ENCODE data around the gene ATG4B. TPM values are rescaled to one million over a fixed set of nuclear protein-coding genes. Genes with fewer than 3 reads are reported as not detected.

ATG4B gene
- total RNA-seq, 1 donor from 2014 or later = 126 TPM

DNA sequence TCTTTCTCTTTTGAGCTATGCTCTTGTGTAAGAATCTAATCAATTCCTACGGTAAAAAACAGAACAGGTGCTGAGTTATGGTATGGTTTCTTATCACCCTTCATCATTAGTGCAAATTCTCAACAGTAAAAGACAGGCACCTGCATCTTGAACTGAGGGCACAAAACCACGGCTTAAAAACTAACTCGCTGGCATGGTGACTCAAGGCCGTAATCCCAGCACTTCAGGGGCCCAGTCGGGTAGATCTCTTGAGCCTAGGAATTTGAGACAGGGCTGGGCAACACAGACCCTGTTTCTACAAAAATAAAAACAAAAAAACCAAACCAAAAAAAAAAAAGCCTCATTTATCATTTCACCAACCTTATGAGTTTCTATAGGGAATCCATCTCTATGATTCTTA, 33.8 kb upstream of the ATG4B start:
- H3K4me3 Mint-ChIP-seq = no peak overlapping the region
- DNase-seq (ENCODE audit: low spot score) = no peak
- no peak overlapping the region for H3K27ac Mint-ChIP-seq
- no peaks in the 10 kb centered on the region for H3K9me3 Mint-ChIP-seq
- H3K4me1 Mint-ChIP-seq (ENCODE audit: low read depth) = peaks cover 4% of the 10 kb centered on the region
- H3K36me3 Mint-ChIP-seq (ENCODE audit: low read depth) = peaks cover 34% of the 10 kb centered on the region
- intact Hi-C loops (cut with micrococcal nuclease) = no loop called here
- no peaks in the 10 kb centered on the region for H3K27me3 Mint-ChIP-seq (ENCODE audit: insufficient read depth)

DNA sequence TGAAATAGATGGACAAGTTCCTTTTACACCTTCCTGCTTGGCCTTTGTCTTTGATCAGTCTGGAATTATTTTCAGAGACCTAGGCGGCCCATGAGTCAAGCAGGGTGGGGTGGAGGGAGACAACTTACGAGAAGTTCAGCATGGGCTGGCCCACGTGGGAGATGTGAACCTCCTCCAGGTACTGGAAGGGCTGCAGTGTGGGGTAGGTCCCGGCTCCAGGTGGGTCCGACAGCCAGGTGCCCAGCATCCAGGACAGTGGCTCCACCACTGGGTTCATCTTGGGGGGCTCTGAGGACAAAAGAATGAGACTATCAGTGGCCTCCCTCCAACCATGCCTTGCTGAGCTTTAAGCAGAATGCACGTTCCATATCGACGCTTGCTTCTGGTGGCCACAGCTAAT, 31.3 kb upstream of the ATG4B start:
- Mint-ChIP-seq H3K27ac (no peak overlapping the region), H3K4me3 (no peak overlapping the region), H3K36me3 (ENCODE audit: low read depth) (peaks cover 28% of the 10 kb centered on the region), H3K27me3 (ENCODE audit: insufficient read depth) (no peaks in the 10 kb centered on the region), H3K9me3 (no peaks in the 10 kb centered on the region), H3K4me1 (ENCODE audit: low read depth) (peaks cover 18% of the 10 kb centered on the region)
- intact Hi-C loops (cut with micrococcal nuclease) = no loop called here
- DNase-seq (ENCODE audit: low spot score) = no peak

DNA sequence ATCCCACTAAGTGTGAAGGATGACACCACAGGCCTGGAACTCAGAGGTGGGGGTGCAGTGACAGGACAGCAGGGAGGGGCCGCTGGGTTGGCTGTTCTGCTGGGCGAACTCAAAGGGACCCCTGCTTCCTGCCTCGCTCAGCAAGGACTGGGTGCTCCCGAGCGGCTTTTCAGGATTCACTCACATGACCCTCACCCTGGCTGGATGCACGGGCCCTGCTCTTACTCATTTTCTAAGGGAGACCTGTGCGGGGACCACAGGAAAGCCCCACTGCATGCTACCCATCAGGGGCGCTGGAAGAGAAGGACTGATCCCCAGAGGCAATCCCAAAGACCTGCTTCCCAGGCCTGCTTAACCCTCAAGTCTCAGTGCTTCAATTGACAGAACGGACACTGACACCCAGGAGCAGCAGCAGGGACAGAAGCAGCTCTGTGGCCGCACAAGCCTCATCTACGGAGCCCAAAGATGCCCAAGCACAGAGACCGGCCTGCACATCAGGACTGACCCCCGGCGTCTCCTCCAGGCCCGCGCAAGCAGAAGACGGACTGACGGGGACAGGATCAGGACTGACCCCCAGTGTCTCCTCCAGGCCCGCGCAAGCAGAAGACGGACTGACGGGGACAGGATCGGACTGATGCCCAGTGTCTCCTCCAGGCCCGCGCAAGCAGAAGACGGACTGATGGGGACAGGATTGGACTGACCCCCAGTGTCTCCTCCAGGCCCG, 30.2 kb upstream of the ATG4B start:
- Mint-ChIP-seq H3K27ac (no peak overlapping the region), H3K4me3 (no peak overlapping the region), H3K27me3 (ENCODE audit: insufficient read depth) (no peaks in the 10 kb centered on the region), H3K9me3 (no peaks in the 10 kb centered on the region), H3K36me3 (ENCODE audit: low read depth) (peaks cover 28% of the 10 kb centered on the region), H3K4me1 (ENCODE audit: low read depth) (peaks cover 18% of the 10 kb centered on the region)
- no peak for DNase-seq (ENCODE audit: low spot score)
- intact Hi-C loops (cut with micrococcal nuclease) = no loop called here

DNA sequence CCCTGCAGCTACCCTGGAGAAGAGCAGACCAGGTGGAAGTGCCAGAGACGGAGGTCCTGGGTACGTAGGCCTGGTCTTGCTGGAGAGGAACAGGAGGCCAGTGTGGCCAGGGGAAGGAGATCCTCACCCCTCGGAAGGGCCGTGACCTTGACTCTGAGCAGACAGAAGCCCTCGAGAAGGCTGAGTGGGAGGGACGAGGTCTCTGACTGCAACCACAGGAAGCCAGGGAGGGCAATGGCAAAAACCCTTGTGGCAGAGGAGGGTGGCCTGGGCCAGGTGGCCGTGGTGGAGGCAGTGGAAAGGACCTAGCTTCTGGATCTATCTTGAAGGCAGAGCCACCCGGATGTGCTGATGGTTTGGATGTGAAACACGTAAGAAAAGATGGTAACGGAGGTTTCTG, 28.6 kb upstream of the ATG4B start:
- Mint-ChIP-seq H3K36me3 (ENCODE audit: low read depth) (peaks cover 25% of the 10 kb centered on the region), H3K27me3 (ENCODE audit: insufficient read depth) (no peaks in the 10 kb centered on the region), H3K4me1 (ENCODE audit: low read depth) (peaks cover 18% of the 10 kb centered on the region), H3K27ac (peak overlapping the region; percentile 9), H3K4me3 (peak overlapping the region; percentile 78), H3K9me3 (no peaks in the 10 kb centered on the region)
- intact Hi-C loops (cut with micrococcal nuclease) = no loop called here
- no peak for DNase-seq (ENCODE audit: low spot score)

DNA sequence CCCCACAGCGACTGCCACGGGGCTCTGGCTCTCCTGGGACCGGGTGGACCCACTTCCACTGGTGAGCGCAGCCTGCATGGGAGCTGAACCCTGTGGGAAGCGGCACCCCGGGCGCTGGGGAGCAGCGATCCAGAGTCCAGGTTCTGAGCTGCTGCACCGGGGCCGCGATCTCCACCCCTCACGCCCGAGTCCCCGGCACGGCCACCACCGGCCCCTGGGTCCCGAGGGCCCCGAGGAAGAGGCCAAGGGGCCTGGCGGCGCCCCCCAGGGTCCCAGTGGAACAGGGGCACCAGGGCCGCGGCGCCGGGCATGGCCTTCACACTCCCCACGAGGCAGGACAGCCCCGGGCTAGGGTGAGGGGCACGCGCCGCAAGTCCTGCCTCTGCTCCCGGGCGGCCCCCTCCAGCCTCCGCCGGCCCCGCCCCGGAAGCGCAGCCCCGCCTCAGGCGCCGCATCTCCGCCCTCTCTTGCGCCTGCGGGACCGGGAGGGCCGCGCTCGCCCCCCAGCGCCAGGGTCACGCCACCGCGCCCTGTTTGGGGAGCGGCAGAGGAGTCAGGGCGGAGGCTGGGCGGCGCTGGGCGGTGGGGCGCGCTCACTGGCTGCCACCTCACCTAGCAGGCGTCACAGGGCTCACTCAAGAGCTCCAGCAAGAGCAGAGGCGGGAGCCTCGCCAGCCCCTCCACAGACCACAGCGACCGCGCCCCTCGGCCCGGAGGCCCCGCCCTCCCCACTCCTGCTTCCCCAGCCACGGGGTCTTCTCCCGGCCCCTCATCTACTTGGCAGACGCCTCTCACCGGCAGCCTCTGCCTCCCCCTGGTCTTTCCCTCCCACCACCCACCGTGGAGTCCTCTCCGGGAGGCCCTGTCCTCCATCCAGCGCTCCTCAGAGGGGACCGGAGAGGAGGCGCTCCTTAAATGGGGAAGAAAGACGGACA, 27.4 kb upstream of the ATG4B start:
- peaks cover 25% of the 10 kb centered on the region for H3K36me3 Mint-ChIP-seq (ENCODE audit: low read depth)
- peak overlapping the region; percentile 78 for H3K4me3 Mint-ChIP-seq
- no peaks in the 10 kb centered on the region for H3K9me3 Mint-ChIP-seq
- peak overlapping the region; percentile 83 for H3K27ac Mint-ChIP-seq
- peaks cover 18% of the 10 kb centered on the region for H3K4me1 Mint-ChIP-seq (ENCODE audit: low read depth)
- peak; percentile 88 for DNase-seq (ENCODE audit: low spot score)
- intact Hi-C loops (cut with micrococcal nuclease) = loop anchor here (1.0 to 10.0 kb wide), 8 partner anchors 69 to 1045 kb away; partner anchors contain the start of genes D2HGDH, DUSP28, ING5 and RNPEPL1
- H3K27me3 Mint-ChIP-seq (ENCODE audit: insufficient read depth) = no peaks in the 10 kb centered on the region

DNA sequence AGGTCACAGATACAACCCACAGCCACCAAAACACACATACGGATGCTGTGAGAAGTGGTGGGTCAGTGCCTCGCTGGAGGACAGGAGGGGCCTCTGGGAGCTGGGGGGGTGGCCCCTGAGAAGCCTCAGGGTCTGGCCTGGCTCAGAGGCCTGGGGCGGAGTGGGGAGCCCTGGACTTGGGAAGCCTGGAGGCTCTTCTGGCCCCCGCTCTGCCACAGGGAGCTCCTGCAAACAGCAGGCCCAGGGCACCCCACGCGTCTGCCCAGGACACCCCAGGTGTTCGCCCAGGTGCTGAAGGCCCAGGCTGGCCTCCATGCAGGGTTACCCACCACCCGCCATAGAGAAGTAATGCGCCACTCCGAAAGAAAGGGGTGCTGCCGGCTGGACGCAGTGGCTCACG, 26.4 kb upstream of the ATG4B start:
- peaks cover 25% of the 10 kb centered on the region for H3K36me3 Mint-ChIP-seq (ENCODE audit: low read depth)
- H3K4me1 Mint-ChIP-seq (ENCODE audit: low read depth) = peaks cover 21% of the 10 kb centered on the region
- no peak overlapping the region for H3K27ac Mint-ChIP-seq
- no peaks in the 10 kb centered on the region for H3K9me3 Mint-ChIP-seq
- no peak for DNase-seq (ENCODE audit: low spot score)
- no peaks in the 10 kb centered on the region for H3K27me3 Mint-ChIP-seq (ENCODE audit: insufficient read depth)
- intact Hi-C loops (cut with micrococcal nuclease) = loop anchor here (5.0 to 10.0 kb wide), 3 partner anchors 271 to 1046 kb away; partner anchors contain the start of genes DUSP28 and RNPEPL1
- peak overlapping the region; percentile 51 for H3K4me3 Mint-ChIP-seq

DNA sequence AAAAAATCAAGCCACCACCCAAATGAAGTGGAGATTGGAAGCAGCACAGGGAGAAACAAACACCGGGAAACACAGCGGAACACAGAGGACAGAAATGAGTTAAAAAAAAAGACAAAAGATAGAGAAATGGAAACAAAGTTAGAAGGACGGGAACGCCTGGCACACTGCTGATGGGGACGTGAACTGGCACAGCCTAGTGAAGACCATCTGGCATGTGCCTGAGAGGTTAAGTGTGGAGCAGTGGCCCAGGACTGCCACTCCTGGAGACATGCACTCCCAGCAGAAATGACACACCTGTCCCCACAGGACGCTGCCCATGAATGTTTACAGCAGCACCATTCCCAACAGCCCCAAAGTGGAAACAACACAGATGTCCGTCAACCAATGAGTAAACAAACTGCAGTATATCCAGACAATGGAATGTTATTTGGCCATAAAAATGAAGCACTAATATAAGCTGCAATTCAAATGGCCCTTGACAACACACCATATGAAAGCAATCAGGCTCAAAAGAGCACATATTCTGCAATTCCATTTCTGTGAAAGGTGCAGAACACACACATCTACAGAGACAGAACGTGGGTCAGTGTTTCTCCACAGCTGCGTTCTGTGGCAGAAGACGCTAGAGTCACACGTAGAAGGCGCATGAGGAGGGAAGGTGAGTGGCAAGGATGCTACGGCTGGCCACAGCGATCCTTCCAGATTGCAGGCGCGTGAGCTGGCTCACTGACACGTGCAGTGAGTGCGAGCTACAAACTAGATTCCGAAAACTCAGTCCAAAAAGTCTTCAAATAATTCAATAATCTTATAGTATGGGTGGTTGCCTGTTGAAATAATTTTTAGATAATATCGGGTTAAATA, 25.1 kb upstream of the ATG4B start:
- DNase-seq (ENCODE audit: low spot score) = no peak
- Mint-ChIP-seq H3K4me3 (no peak overlapping the region), H3K27me3 (ENCODE audit: insufficient read depth) (no peaks in the 10 kb centered on the region), H3K9me3 (no peaks in the 10 kb centered on the region), H3K36me3 (ENCODE audit: low read depth) (peaks cover 19% of the 10 kb centered on the region), H3K27ac (peak overlapping the region; percentile 15), H3K4me1 (ENCODE audit: low read depth) (peaks cover 28% of the 10 kb centered on the region)
- intact Hi-C loops (cut with micrococcal nuclease) = loop anchor here (5.0 to 10.0 kb wide), 3 partner anchors 270 to 1048 kb away; partner anchors contain the start of genes DUSP28 and RNPEPL1

DNA sequence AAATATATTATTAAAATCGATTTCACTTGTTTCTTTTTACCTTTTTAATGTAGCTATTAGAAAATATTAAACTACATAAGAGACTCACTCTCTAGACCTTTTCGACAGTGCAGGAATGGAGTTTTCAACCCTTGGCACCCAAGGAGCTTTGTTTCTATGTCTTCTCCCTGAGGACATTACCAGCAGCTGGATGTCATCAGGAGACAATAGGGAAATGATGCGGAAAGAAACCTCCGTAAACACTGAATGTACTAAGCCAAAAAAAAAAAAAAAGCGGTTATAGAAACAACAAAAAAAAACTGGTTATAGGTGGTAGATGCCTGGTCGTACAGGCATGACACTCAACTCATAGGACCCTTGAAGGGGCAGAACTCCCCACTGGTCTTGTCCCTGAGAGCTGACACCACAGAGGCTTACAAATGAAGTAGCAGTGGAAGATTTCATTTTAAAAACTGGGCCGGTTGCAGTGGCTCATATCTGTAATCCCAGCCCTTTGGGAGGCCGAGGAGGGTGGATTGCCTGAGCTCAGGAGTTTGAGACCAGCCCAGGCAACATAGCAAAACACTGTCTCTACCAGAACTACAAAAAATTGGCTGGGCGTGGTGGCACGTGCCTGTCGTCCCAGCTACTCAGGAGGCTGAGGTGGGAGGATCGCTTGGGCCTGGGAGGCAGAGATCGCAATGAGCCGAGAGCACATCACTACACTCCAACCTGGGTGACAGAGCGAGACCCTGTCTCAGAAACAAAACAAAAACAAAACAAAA, 24.3 kb upstream of the ATG4B start:
- no peak for DNase-seq (ENCODE audit: low spot score)
- Mint-ChIP-seq H3K4me3 (no peak overlapping the region), H3K27ac (no peak overlapping the region), H3K9me3 (no peaks in the 10 kb centered on the region), H3K27me3 (ENCODE audit: insufficient read depth) (no peaks in the 10 kb centered on the region), H3K36me3 (ENCODE audit: low read depth) (peaks cover 20% of the 10 kb centered on the region), H3K4me1 (ENCODE audit: low read depth) (peaks cover 36% of the 10 kb centered on the region)
- intact Hi-C loops (cut with micrococcal nuclease) = loop anchor here (5.0 to 10.0 kb wide), 3 partner anchors 269 to 1048 kb away; partner anchors contain the start of genes DUSP28 and RNPEPL1

DNA sequence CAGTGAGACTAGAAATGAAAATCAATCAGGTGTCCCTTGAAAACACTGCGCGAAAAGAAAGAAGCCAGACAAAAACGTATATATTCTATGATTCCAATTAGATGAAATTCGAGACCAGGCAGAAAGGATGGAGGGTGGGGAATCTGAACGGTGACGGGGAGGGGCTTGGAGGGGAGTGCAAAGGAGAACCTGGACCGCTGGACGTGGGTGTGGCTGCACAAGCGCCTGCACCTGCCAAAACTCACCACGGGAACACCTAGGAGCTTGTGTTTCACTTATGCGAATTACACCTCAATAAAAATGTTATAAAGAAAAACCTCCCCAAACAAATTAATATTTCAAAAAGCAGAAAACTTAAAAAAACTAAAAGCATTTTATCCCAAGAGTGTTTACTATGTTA, 22.5 kb upstream of the ATG4B start:
- peaks cover 24% of the 10 kb centered on the region for H3K36me3 Mint-ChIP-seq (ENCODE audit: low read depth)
- no peak for DNase-seq (ENCODE audit: low spot score)
- intact Hi-C loops (cut with micrococcal nuclease) = loop anchor here (10.0 kb wide), 1 partner anchor 1050 kb away; the partner anchor contains the start of genes DUSP28 and RNPEPL1

DNA sequence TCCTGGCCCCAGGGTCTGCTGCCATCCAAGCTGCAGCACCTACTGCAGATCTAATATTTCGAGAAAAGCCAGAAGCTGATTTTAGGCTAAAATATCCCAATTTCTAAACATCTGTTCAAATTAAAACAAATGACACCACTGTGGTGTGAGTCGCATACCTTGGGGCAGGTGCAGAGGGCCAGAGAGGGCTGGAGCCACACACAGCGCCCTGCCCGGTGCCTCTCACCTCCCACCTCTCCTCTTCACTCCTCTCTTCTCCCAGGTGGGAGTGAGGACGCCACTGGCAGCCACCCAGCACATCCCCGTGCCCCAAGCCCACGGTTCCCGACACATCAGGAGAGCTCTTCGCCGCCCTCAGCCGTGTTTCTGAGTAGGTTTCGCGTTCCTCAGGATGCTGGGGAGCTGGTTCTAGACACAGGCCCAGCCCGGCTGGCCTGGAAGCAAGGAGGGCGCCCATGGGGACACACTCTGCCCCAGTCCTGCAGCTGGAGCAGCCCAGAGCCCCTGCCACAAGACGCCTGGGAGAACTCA, 21.9 kb upstream of the ATG4B start:
- Mint-ChIP-seq H3K4me1 (ENCODE audit: low read depth) (peaks cover 31% of the 10 kb centered on the region), H3K27me3 (ENCODE audit: insufficient read depth) (no peaks in the 10 kb centered on the region), H3K4me3 (peak overlapping the region; percentile 53), H3K27ac (peak overlapping the region; percentile 77), H3K36me3 (ENCODE audit: low read depth) (peaks cover 26% of the 10 kb centered on the region), H3K9me3 (peaks cover 3% of the 10 kb centered on the region)
- DNase-seq (ENCODE audit: low spot score) = no peak
- intact Hi-C loops (cut with micrococcal nuclease) = loop anchor here (2.0 to 10.0 kb wide), 2 partner anchors 71 to 1051 kb away; partner anchors contain the start of genes DTYMK, DUSP28 and RNPEPL1

More for the DNA sequence above, 22.5 kb upstream of the ATG4B start:
- no peaks in the 10 kb centered on the region for H3K27me3 Mint-ChIP-seq (ENCODE audit: insufficient read depth)
- no peak overlapping the region for H3K4me3 Mint-ChIP-seq
- peaks cover 30% of the 10 kb centered on the region for H3K4me1 Mint-ChIP-seq (ENCODE audit: low read depth)
- H3K9me3 Mint-ChIP-seq = no peaks in the 10 kb centered on the region
- H3K27ac Mint-ChIP-seq = no peak overlapping the region
